Right atrium auricular region (tissue), 2 donors: Measurements from ENCODE around the gene CDRT4. TPM values are rescaled to one million over a fixed set of nuclear protein-coding genes. Genes with fewer than 3 reads are reported as not detected.

Experiments used
- DNase-seq: peaks from one replicate; pipeline ENCODE4 v3.0.0-alpha.2; 2019; ENCODE audit warnings: low spot score
- H3K27ac ChIP-seq, 2 donors: fragments of 200-600 bp; sonication (generic); 1 replicate in 1 of 2; 2 replicates in 1 of 2; pipeline ENCODE4 v1.5.1; 2016 to 2019
- H3K27me3 ChIP-seq, 2 donors: fragments of 200-600 bp; sonication (generic); one replicate each; pipeline versions ENCODE4 v1.5.1 to v1.6.0; 2017 to 2019
- H3K36me3 ChIP-seq: fragments of 200-600 bp; sonication (generic); one replicate; pipeline ENCODE4 v1.5.1; 2016
- H3K4me1 ChIP-seq, 2 donors: fragments of 200-600 bp; sonication (generic); one replicate each; pipeline versions ENCODE4 v1.5.1 to v1.6.0; 2017 to 2019
- H3K4me3 ChIP-seq, 2 donors: fragments of 200-600 bp; sonication (generic); 1 replicate in 1 of 2; 2 replicates in 1 of 2; pipeline ENCODE4 v1.5.1; 2017 to 2019; ENCODE audit warnings: mild to moderate bottlenecking in 1 of 2, moderate library complexity in 1 of 2
- H3K9me3 ChIP-seq, 2 donors: fragments of 200-600 bp; sonication (generic); one replicate each; pipeline ENCODE4 v1.5.1; 2019
- total RNA-seq, 2 donors: library from RNA; depleted of rRNA; stranded (reverse); fragments of >200 nt; gene quantifications; one replicate each; pipeline ENCODE4 v1.1.0, GENCODE V29; 2016
- TF ChIP-seq, protein P1 (sequence below), 2 donors: fragments of 200-600 bp; sonication (generic); IDR thresholded peaks; one replicate each; pipeline ENCODE4 v1.5.1; 2019; ENCODE audit warnings: antibody characterized with exemption in 2 of 2

Gene CDRT4
- total RNA-seq, 2 donors from 2014 or later: 0.94 TPM; not detected in 1

DNA sequence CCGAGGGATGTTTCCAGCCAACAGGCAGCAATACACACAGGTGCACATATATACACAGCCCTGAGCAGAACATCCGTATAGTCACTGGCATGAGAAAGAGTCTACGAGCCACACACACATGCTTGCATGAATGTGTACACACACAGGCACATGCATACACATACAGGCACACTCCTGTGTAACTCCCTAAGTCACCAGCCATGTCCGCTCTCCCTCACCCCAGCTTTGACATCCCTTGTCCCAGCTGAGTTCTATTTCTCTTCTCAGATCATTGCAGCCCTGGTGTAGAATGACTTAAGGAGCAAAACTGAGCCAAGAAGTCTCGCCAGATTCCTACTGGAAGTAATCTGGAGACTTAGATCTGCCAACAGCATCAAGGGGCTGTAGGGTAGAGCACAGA is 13.1 kb downstream of the CDRT4 start:
- DNase-seq: no peak
- Histone ChIP-seq H3K27ac (no peak overlapping the region), H3K36me3 (no peaks in the 10 kb centered on the region), H3K4me1 (peaks cover 0 to 50% of the 10 kb centered on the region in 2 donors), H3K9me3 (peaks cover 0 to 6% of the 10 kb centered on the region in 2 donors), H3K27me3 (no peaks in the 10 kb centered on the region), H3K4me3 (no peak overlapping the region)
- TF ChIP-seq, protein P1, sequence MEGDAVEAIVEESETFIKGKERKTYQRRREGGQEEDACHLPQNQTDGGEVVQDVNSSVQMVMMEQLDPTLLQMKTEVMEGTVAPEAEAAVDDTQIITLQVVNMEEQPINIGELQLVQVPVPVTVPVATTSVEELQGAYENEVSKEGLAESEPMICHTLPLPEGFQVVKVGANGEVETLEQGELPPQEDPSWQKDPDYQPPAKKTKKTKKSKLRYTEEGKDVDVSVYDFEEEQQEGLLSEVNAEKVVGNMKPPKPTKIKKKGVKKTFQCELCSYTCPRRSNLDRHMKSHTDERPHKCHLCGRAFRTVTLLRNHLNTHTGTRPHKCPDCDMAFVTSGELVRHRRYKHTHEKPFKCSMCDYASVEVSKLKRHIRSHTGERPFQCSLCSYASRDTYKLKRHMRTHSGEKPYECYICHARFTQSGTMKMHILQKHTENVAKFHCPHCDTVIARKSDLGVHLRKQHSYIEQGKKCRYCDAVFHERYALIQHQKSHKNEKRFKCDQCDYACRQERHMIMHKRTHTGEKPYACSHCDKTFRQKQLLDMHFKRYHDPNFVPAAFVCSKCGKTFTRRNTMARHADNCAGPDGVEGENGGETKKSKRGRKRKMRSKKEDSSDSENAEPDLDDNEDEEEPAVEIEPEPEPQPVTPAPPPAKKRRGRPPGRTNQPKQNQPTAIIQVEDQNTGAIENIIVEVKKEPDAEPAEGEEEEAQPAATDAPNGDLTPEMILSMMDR (IDR thresholded peaks at IDR 0.05): no peak

DNA sequence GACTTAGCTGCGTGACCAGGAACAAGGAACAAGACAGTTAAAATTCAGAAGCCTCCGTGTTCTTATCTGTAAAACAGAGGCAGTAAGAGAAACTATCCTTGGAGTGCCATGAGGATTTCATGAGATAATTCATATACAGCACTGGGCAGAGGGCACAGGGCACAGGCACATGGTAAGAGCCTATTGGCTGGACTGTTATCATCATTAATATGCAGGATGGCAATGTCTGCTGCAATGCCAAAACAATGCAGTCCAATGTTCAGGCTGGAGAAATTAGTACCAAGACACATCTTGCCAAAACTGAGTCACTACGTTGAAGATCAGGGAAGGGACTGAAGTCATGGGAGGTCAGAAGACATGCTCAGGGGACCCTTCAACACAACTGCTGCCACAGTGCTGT is 13.6 kb downstream of the CDRT4 start:
- Histone ChIP-seq H3K27ac (no peak overlapping the region), H3K9me3 (peaks cover 0 to 6% of the 10 kb centered on the region in 2 donors), H3K4me1 (peaks cover 0 to 51% of the 10 kb centered on the region in 2 donors), H3K27me3 (no peaks in the 10 kb centered on the region), H3K36me3 (no peaks in the 10 kb centered on the region), H3K4me3 (no peak overlapping the region)
- TF ChIP-seq, protein P1 (IDR thresholded peaks at IDR 0.05): no peak
- DNase-seq: no peak

DNA sequence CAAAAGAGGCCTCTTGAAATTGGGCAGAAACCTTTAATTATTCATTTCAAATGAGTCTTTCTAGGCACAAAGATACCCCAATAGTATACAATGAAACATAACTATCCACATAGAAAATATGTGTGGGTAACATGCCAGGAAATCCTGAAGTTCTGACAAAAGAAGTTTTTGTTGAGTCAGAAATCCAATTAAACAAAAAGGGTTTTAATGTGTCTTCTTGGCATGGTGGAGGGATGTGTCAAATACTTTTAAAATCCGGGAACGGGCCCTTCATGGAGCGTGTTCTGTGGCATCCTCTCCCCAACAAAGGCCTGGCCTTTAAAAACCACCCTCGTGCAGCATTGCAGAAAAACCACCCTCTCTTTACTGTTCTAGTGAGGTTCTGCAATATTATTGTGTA is 14.2 kb downstream of the CDRT4 start:
- Histone ChIP-seq H3K27me3 (no peaks in the 10 kb centered on the region), H3K9me3 (peaks cover 0 to 6% of the 10 kb centered on the region in 2 donors), H3K36me3 (no peaks in the 10 kb centered on the region), H3K4me3 (no peak overlapping the region), H3K27ac (no peak overlapping the region), H3K4me1 (peaks cover 0 to 51% of the 10 kb centered on the region in 2 donors)
- TF ChIP-seq, protein P1 (IDR thresholded peaks at IDR 0.05): no peak
- no peak for DNase-seq

DNA sequence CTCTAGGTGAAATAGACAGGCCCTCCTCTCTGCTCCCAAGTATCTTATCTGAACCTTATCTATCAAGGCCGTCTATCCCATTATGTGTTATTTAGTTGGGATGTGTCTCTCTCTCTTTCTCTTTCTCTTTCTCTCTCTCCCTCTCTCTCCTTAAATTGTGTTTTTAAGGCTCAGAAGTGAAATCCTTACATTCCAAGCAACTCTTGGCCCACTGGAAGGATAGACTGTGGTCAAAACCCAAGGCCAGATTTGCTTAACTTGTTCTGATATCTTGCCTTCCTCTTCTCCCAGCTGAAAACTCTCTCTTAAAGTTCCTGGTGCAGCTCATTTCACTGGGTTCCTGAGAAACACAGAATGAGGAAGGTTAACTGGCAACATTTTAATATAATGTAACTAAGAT is 14.7 kb downstream of the CDRT4 start:
- Histone ChIP-seq H3K9me3 (peaks cover 0 to 6% of the 10 kb centered on the region in 2 donors), H3K4me3 (no peak overlapping the region), H3K27ac (no peak overlapping the region), H3K4me1 (peaks cover 0 to 51% of the 10 kb centered on the region in 2 donors), H3K27me3 (no peaks in the 10 kb centered on the region), H3K36me3 (no peaks in the 10 kb centered on the region)
- TF ChIP-seq, protein P1 (IDR thresholded peaks at IDR 0.05): no peak
- DNase-seq: no peak

DNA sequence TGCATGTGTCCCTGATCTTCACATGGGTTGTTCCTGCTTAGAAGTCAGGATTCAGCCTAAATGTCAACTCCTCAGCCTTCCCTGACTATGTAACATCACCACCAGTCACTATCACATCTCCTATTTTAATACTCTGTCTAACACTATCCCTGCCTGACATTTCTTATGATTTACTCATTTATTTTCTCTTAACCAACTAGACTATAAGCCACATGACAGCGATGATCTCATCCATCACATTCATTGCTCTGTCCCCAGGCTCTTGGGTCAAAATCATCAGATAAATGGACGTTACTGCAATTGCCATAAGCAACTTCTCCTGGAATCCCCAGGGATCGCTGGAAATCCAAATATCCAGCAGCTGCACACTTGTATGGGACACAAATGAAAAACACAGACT is 15.7 kb downstream of the CDRT4 start:
- no peak overlapping the region for H3K27ac ChIP-seq
- no peaks in the 10 kb centered on the region for H3K27me3 ChIP-seq
- DNase-seq: no peak
- peaks cover 0 to 48% of the 10 kb centered on the region in 2 donors for H3K4me1 ChIP-seq
- H3K9me3 ChIP-seq: peaks cover 0 to 6% of the 10 kb centered on the region in 2 donors
- TF ChIP-seq, protein P1 (IDR thresholded peaks at IDR 0.05): no peak
- H3K36me3 ChIP-seq: no peaks in the 10 kb centered on the region
- H3K4me3 ChIP-seq: no peak overlapping the region

DNA sequence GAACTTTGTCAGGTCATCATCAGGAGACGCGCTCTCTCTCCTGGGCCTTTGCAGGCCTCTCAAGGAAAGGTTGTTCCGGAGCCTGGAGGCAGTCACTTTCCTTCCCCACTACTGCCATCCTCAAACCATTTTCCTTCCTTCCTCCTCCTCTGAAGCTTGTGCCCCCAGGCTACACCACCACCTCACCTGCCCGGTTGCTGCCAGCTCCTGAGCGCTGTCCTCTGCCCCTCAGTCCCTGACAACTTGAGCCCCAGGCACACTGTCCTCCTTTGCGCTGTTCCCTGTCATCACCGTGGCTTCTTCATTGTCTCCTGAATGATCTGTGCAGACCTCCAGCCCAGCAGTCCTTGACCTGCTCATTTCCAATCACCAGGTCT is 18.9 kb downstream of the CDRT4 start:
- peaks cover 0 to 33% of the 10 kb centered on the region in 2 donors for H3K4me1 ChIP-seq
- peak overlapping the region; percentile 68 to 72 for H3K27ac ChIP-seq
- no peaks in the 10 kb centered on the region for H3K36me3 ChIP-seq
- no peak for DNase-seq
- H3K9me3 ChIP-seq: no peaks in the 10 kb centered on the region
- TF ChIP-seq, protein P1 (IDR thresholded peaks at IDR 0.05): no peak
- H3K4me3 ChIP-seq: no peak overlapping the region
- H3K27me3 ChIP-seq: no peaks in the 10 kb centered on the region
